ENCODE results near the gene SAMD3. TPM values are rescaled to one million over a fixed set of nuclear protein-coding genes. Genes with fewer than 3 reads are reported as not detected.
"Not testable (repeated sequence)": the region's sequence is repeated elsewhere in the genome, so short reads cannot be mapped to it uniquely, and the experiment has no call there.

The SAMD3 gene, protein sequence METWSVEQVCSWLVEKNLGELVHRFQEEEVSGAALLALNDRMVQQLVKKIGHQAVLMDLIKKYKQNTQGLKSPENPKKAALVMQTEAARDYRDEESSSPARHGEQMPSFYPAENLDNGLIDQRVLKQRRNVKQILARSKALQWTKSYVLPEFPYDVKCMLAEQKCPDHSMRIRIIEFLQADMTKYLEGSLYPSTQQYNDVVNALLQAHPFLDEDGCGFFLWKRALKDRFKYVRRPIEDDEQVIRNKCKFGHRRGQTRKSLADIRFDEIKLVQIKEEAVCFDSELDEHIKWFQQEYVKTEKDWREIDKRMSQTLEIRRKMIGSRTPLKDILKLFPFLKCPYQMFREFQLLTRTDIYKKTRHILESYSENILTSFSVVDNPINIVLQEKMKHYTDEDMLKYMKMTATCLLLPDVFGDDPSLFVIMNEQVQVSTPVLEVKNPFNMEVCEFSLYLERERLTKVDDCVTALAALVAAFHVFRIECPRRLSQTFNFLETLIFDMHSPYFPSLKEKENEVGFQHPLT
- 1 to 10 TPM in 1 of 4 donors, not detected in 3; 3.5 TPM for total RNA-seq

DNA sequence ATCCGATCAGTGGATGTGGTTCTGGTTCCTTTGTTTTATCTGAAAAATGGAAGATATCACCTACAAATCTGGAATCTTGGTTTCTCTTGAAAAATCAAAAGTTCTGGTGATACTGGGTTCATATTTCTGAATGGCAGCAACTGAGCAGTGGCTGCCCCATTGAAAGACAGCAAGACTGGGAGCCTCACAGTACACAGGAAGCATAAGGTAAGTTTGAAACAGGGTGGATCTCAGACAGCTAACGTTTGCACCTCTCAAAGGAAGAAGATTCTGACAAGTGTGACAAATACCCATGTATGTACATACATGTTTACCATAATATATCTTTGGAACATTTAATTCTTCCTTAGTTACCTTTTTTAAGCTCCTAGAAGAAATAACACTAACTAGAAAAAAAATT is at the start of gene SAMD3:
Gene SAMD3 (minus strand): TSS at position 177 of the 400 bp plus-strand sequence. CDS start 7,678 bp downstream, outside the sequence.
- TF ChIP-seq POLR2AphosphoS5 (IDR thresholded peaks at IDR 0.05), result no peak
- TF ChIP-seq POLR2A (IDR thresholded peaks at IDR 0.05), result no peak
- TF ChIP-seq, protein P1, sequence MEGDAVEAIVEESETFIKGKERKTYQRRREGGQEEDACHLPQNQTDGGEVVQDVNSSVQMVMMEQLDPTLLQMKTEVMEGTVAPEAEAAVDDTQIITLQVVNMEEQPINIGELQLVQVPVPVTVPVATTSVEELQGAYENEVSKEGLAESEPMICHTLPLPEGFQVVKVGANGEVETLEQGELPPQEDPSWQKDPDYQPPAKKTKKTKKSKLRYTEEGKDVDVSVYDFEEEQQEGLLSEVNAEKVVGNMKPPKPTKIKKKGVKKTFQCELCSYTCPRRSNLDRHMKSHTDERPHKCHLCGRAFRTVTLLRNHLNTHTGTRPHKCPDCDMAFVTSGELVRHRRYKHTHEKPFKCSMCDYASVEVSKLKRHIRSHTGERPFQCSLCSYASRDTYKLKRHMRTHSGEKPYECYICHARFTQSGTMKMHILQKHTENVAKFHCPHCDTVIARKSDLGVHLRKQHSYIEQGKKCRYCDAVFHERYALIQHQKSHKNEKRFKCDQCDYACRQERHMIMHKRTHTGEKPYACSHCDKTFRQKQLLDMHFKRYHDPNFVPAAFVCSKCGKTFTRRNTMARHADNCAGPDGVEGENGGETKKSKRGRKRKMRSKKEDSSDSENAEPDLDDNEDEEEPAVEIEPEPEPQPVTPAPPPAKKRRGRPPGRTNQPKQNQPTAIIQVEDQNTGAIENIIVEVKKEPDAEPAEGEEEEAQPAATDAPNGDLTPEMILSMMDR (IDR thresholded peaks at IDR 0.05), result no peak
- no peak for TF ChIP-seq EP300 (IDR thresholded peaks at IDR 0.05)
- no peak within 1 kb of the TSS for H3K4me3 ChIP-seq

DNA sequence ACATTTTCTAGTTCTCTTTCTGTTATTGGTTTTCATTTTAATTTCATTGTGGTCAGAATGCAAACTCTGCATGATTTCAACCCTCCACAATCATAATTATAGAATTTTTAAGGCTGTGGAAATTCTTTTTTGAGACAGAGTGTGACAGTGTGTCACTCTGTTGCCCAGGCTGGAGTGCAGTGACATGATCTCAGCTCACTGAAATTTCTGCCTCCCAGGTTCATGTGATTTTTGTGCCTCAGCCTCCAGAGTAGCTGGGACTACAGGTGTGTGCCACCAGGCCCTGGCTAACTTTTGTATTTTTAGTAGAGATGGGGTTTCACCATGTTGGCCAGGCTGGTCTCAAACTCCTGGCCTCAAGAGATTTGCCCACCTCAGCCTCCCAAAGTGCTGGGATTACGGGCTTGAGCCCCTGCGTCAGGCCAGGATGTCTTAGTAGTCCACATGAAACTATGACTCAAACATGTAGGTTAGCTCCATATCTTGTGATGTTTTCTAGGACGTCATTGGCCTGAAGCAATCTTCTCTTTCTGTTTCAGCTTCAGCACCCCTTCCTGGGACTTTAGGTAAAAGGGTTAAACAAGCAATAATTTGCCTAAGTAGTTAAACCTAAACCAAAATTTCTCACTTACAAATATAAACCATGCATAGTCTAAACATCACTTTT is 47.4 kb upstream of the SAMD3 start:
- Histone ChIP-seq H3K27me3 (no peaks in the 10 kb centered on the region), H3K9me3 (peaks cover 3% of the 10 kb centered on the region), H3K36me3 (no peaks in the 10 kb centered on the region), H3K4me3 (no peak overlapping the region), H3K27ac (no peak overlapping the region), H3K4me1 (no peaks in the 10 kb centered on the region)
- DNase-seq (ENCODE audit: low spot score in 2 of 2), result no peak
- TF ChIP-seq, protein P1 (IDR thresholded peaks at IDR 0.05), result no peak
- TF ChIP-seq POLR2AphosphoS5 (IDR thresholded peaks at IDR 0.05) (no peak), POLR2A (IDR thresholded peaks at IDR 0.05) (no peak), EP300 (IDR thresholded peaks at IDR 0.05) (no peak)
- 91% methylated on average over 3 of the region's 3 CpGs for WGBS

More for the DNA sequence above, at the start of gene SAMD3:
- DNase-seq (ENCODE audit: low spot score in 2 of 2), result no peak
- no peaks in the 10 kb centered on the region for H3K9me3 ChIP-seq
- no peaks in the 10 kb centered on the region for H3K36me3 ChIP-seq
- 71% methylated on average over 2 of the region's 2 CpGs for WGBS
- no peaks in the 10 kb centered on the region for H3K27me3 ChIP-seq
- H3K27ac ChIP-seq, result no peak within 1 kb of the TSS
- no peaks in the 10 kb centered on the region for H3K4me1 ChIP-seq

DNA sequence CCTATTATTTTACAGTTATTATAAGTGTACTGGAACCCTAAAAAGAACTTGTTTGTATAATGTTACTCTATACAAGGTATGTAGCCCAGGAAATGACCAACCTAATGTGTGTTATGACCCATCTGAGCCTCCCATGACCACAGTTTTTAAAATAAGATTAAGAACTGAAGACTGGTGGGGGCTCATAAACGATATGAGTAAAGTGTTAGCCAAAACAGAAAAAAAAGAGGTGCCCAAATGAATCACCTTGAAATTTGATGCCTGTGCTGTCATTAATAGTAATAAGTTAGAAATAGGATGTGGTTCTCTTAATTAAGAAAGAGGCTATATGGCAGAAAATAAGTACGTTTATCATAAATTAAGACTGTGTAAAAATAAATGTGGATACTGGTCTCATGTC is 42.8 kb upstream of the SAMD3 start:
- H3K9me3 ChIP-seq; H3K27me3 ChIP-seq; H3K4me1 ChIP-seq; H3K36me3 ChIP-seq; DNase-seq (ENCODE audit: low spot score in 2 of 2); H3K27ac ChIP-seq; H3K4me3 ChIP-seq: not testable (repeated sequence)
- 75% methylated on average over 2 of the region's 2 CpGs for WGBS

DNA sequence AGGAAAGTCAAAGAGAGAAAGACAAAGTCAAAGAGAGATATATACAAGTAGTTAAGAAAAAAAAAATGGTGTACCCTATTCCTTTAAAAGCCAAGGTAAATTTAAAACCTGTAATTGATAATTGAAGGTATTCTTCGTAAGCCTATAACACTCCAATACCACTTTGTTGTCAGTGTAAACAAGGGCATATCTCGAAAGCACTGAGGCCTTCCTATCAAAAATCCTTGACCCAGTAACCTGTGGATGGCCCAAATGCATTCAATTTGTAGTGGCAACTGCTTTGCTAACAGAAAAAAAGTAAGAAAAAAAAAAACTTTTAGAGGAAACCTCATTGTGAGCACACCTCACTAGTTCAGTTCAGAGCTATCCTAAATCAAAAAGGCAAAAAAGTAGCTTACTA is 39.3 kb upstream of the SAMD3 start:
- no peaks in the 10 kb centered on the region for H3K9me3 ChIP-seq
- H3K27me3 ChIP-seq, result no peaks in the 10 kb centered on the region
- no peak overlapping the region for H3K27ac ChIP-seq
- no peaks in the 10 kb centered on the region for H3K4me1 ChIP-seq
- no peak for DNase-seq (ENCODE audit: low spot score in 2 of 2)
- no peaks in the 10 kb centered on the region for H3K36me3 ChIP-seq
- WGBS, result 92% methylated on average over 2 of the region's 2 CpGs
- H3K4me3 ChIP-seq, result no peak overlapping the region
- TF ChIP-seq POLR2AphosphoS5 (IDR thresholded peaks at IDR 0.05), result no peak
- no peak for TF ChIP-seq EP300 (IDR thresholded peaks at IDR 0.05)
- no peak for TF ChIP-seq POLR2A (IDR thresholded peaks at IDR 0.05)
- TF ChIP-seq, protein P1 (IDR thresholded peaks at IDR 0.05), result no peak

DNA sequence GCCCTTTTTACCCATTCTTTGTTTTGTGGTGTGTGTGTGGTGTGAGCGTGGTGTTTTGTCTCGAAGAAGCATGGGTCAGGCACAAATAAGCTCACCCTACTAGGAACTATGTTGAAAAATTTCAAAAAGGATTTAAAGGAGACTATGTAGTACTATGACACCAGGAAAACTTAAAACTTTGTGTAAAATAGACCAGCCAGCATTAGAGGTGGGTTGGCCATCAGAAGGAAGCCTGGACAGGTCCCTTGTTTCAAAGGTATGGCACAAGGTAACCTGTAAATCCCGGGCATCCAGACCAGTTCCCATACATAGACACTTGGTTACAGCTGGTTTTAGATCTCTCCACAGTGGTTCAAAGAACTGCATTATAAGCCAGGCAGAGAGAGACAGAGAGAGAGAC is 38.8 kb upstream of the SAMD3 start:
- H3K27me3 ChIP-seq; H3K9me3 ChIP-seq; H3K36me3 ChIP-seq; H3K4me1 ChIP-seq; H3K4me3 ChIP-seq; DNase-seq (ENCODE audit: low spot score in 2 of 2); H3K27ac ChIP-seq: not testable (repeated sequence)
- 71% methylated on average over 3 of the region's 3 CpGs for WGBS

DNA sequence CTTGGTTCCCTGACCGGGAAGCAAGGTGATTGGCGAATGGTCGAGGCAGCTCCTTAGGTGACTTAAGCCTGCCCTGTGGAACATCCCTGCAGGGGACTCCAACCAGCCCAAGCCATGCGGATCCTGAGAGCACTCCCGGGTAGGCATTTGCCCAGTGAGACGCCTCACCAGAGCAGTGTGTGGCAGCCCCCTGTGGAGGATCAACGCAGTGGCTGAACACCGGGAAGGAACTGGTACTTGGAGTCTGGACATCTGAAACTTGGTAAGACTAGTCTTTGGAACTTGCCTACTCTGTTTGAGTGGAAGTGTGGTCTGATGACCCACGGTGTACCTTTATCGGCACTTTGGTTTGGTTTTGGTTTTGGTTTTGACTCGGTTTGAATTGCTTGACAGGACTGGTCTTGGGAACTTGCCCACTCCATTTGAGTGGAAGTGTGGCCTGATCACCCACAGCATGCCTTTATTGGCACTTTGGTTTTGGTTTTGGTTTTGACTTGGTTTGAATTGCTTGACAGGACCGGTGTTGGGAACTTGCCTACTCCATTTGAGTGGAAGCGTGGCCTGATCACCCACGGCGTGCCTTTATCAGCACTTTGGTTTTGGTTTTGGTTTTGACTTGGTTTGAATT is 38.0 kb upstream of the SAMD3 start:
- H3K9me3 ChIP-seq; H3K4me3 ChIP-seq; H3K4me1 ChIP-seq; H3K27ac ChIP-seq; H3K27me3 ChIP-seq; DNase-seq (ENCODE audit: low spot score in 2 of 2); H3K36me3 ChIP-seq: not testable (repeated sequence)
- WGBS, result 89% methylated on average over 3 of the region's 15 CpGs

DNA sequence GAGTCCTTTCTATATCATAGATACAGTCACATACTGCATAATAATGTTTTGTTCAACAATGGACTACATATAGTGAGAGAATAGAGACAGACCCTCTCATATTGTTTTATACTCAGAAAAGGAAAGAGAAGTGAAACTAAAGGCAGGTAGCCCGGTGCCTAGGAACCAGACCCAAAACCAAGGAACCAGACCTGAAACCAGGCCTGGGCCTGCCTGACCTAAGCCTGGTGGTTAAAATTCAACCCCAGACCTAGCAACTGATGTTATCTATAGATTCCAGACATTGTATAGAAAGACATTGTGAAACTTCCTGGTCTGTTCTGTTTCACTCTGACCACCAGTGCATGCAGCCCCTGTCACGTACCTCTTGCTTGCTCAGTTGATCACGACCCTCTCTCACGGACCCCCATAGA is 37.3 kb upstream of the SAMD3 start:
- not testable (repeated sequence) for H3K27me3 ChIP-seq; H3K4me3 ChIP-seq; H3K36me3 ChIP-seq; DNase-seq (ENCODE audit: low spot score in 2 of 2); H3K27ac ChIP-seq; H3K4me1 ChIP-seq; H3K9me3 ChIP-seq
- 76% methylated on average over 4 of the region's 4 CpGs for WGBS
